GM18526 (cell line): ENCODE measurements around the gene LRIT3.

Source experiments
- POLR2A ChIP-seq: IDR thresholded peaks from 3 replicates; pipeline ENCODE4 v1.6.1; 2011; ENCODE audit not compliant: insufficient read length; ENCODE audit errors: extremely low read depth

LRIT3 gene

DNA sequence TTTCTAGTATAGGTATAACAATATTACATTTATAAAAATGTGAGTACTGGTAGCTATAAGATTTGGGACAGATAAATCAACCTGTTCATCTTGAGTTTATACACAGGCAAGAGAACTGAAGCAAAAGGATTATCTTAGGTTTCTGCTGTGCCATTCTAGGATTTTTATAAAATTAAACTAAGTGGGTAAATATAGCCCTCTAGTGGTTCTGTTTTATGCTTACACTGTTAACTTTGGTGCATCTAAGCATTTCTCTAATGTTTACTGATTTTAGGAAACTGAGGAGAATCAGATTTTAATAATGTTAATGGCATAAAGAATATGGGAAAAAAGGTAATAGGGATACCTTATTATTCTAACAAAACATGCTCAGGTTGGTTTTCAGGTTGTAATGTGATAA, 21.2 kb upstream of the LRIT3 start:
- no peak for TF ChIP-seq POLR2A

DNA sequence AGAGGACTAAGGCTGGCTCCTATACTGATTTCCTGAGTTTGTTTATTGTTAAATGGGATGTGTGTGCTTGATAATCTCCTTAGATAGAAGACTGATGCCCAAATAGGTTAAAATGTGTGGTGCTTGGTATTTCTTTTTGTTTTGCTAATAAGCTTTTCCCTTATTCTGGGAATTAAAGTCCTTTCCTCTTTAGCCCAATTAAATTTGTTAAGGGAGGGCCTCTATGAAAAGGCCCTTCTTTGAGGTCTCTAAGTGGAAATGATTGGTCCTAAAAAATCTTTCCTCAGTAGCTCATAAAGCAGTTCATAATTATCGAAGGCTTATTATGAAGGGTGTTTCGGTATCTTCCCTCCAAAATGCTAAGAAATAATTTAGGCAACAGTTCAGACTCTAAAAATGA, 20.2 kb upstream of the LRIT3 start, which contains the start of gene RRH:
Gene RRH (plus strand): TSS at position 301 of the 400 bp plus-strand sequence. CDS start 56 bp downstream, at position 357.
- TF ChIP-seq POLR2A = no peak

DNA sequence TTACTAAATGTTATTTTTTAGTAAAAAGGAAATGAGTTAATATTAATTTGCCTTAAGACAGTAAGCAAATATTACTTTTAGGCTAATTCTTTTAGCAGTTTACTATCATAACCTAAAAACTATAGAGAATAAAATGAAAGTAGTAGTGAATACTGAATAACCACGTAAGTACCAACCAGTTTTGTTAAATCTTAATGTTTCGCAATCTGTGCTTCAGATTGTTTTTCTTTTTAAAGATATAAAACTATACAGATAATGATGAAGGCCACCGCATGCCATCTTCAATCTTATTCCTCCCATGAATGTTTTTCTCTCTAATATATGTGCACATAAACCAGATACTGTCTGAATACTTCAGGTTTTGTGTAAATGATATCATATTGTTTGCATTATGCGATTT, 14.2 kb upstream of the LRIT3 start:
- no peak for TF ChIP-seq POLR2A

DNA sequence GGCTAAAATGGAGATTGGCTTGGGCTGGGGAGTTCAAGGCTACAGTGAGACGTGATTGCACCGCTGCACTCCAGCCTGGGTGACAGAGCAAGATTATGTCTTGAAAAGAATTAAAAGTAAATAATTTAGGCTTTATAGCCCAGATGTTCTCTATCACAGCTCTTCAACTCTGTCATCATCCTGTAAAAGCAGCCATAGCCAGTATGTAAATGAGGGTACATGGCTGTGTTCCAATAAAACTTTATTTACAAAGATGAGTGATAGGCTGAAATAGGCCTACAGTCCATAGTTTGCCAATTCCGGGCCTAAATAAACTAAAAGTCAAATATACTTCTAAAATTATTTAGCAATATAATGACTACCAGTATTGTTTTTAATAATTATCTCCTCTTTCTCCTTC, 10.9 kb upstream of the LRIT3 start:
- no peak for TF ChIP-seq POLR2A

DNA sequence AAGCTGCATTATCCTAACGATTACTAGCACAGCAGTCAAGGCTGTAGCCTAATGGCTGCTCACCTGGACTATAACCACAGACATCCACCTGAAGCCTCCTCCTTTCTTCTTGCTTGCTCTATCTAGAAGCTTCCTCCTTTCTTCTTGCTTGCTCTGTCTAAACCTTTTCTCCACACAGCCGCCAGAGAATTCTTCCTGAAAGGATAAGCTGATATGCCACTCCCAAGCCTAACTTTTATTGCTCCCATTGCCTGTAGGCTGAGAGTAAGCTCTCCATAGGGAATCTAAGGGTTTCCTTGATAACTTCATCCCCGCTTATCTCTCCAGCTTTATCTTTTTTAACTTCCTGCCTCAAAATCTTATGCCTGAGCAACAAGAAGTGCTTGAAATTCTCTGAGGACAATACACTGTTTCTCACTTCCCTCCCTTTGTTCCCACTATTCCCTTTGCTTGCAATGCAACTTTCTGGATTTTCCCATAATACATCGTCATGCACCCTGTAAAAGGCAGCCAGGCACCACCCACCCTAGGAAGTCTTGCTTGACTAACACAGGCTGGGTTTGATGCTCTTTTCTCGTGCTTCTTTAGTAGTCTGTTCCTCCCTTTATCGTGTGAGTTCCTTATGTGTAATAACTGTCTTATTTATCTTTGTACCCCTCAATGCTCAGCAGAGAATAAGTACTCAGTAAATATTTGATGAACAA, 1.4 kb upstream of the LRIT3 start:
- TF ChIP-seq POLR2A = no peak

DNA sequence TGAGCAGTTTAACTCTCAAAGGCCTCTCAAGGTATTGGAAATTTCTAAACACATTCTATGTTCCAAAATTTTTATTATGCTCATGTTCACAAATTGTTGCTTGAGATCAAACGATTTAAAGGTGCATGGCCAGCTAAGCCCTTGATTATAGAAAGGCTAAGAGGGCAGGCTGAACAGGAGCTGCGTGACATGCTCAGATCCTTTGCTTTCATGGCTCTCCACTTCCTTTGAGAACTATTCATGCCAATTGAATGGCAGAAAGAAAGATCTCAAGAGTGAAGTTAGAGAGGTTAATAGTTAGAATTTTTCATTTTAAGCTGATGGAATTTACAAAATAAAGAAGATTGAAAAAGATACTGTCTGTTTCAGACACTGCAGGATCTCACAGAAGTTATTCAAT, 594 bp downstream of the LRIT3 start:
- TF ChIP-seq POLR2A = no peak

DNA sequence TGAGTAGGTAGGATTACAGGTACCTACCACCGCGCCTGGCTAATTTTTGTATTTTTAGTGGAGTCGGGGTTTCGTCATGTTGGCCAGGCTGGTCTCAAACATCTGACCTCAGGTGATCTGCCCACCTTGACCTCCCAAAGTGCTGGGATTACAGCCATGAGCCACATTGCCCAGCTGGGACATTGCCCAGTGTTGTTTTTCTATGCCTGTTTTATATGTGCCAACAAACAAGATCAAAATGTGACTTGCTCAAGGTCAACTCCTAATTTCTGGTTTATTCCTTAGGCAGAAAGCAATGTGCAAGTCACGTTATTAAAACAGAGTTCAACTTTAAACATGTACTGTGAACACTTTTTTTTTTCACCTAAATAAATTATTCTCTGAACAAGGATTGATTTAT, 2.7 kb downstream of the LRIT3 start:
- no peak for TF ChIP-seq POLR2A

DNA sequence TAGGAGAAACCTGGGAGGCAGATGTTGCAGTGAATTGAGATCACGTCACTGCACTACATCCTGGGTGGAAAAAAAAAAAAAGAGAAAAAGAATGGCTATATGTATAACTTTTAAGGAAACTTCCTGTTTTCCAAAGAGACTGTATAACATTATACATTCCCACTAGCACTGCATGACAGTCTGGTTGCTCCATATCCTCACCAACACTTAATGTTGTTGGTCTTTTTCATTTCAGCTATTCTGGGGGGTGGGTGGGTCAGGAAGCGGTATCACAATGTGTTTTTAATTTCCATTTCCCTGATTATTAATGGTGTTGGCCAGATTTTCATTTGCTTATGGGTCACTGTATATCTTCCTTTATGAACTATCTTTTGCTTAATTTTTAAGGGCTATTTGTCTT, 13.4 kb downstream of the LRIT3 start:
- TF ChIP-seq POLR2A = no peak

DNA sequence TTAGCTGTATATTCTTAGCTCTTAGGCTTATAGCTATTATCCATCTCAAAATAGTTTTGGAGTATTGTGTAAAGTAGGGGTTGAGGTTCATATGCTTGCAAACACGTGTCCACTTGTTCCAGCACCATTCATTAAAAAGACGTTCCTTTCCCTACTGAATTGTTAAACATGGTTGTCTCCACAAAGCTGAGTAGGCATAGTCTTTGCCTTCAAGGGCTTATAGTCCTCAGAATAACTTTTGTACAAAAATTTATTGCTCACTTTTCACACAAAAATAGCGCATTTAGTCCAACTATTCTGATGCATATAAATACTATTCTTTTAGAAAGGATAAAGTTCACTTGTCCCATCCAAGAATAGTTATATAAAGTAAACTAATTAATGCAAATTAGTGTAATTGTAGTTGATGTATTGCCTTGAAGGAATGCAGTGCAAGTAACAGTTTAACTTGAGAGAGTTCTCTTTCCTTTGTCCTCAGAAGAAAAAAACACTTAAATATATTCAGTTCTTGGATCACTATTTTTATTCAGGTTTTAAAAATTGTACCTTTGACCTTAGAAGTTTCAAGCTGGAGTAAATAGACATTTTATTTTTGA, 14.1 kb downstream of the LRIT3 start:
- TF ChIP-seq POLR2A = no peak

DNA sequence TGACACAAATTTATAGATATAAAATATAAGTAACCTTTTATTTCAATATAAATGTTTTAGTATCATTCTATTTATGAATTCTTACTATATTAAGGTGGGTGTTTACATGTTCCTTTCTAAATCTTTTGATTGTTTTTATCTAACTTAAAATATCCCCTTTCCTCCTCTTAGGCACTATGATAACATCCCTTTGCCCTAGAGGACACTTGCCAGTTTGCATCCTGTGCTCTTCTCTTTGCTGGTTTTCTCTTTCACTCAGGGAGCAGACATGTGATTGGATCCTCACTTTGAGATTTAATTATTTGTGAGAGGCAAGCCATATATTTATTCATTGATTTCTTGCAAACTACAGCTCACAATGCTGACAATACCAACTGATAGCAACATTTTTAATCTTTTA, 16.2 kb downstream of the LRIT3 start:
- no peak for TF ChIP-seq POLR2A

DNA sequence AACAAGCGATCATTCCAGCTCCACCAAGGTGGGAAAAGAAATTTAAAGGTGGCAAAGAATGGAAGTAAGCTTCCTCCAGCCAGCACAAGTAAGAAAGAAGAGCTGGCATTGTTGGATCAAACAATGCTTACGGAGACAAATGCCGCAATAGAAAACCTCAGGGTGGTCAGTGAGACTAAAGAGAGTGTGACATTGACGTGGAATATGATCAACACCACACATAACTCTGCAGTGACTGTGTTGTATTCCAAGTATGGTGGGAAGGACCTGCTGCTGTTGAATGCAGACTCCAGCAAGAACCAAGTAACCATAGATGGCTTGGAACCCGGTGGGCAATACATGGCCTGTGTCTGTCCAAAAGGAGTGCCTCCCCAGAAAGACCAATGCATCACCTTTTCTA, 22.2 kb downstream of the LRIT3 start:
- no peak for TF ChIP-seq POLR2A

DNA sequence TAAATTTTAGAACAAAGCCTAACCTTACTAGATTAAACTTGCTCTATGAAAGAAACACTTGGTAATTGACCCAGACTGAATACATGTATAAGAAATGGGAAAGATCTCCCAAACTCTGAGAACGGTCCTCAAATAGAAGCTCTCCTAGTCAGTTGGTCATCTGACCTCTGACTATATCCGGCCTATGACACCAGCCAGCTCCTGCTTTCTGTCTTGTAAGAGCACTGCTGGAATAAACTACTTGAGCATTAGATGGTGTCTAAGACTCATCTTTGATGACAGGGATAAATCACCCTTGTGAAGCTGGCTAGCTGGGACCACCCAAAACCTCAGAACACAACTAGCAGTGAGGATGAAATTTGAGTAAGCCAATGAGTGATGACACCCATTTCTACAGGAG, 24.2 kb downstream of the LRIT3 start:
- TF ChIP-seq POLR2A = no peak

DNA sequence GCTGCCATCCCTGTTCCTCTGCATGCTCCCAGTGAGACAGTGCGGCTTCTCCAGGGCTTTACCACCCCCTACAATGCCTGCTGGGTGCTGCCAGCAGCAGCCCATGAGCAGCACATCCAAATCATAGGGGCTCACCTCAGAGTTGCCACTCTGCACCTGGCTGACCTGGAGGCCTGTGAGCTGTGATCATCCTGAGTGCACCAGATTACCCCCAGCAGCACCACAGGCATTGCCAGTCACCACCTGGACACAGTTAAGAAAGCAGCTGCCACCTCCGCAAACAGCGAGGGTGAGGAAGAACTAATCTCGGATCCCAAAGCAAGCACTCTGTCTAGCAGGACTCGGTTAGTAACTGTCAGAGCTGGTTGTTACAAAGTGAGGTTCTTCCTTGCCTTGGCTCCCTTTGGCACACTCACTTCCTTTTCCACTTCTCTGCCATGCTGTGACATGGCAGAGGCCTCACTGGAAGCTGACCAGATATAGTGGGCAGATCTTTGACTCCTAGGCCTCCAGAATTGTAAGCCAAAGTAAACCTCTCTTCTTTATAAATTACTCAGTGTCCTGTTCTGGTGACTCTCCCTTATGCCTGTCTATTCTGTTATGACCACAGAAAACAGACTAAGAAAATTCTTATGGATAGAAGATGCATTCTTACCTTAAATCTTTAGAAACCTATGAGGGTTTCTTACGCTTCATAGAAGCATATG, 25.2 kb downstream of the LRIT3 start:
- no peak for TF ChIP-seq POLR2A

DNA sequence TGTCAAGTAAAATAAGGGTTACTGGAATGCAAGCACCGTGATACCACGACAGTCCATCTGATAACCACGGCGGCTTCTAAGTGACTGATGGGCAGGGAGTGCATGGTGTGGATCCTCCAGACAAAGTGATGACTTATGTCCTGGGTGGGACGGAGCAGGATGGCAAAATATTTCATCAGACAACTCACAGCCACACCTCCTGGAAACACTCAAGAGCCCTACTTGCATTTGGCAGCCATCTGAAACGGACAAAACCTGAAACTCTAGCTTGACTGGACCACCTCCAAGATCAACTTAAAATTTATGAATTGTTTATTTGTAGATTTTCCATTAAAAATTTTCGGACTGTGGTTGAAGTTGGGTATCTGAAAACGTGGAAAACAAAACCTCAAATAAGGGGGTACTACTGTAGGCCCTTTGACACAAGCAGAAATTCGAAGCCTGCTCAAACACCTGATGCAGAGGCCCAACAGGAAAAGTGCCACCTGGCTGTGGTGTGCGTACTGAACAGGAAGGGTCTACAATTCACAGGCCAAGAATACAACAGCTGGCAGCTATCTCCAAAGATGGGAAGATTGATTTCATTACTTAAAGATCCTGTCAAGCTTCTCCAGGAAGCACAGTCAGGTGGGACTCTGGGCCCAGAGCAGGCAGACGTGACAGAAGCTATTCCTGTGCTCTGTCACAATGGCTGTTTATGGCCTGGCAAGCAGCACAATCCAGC, 26.0 kb downstream of the LRIT3 start:
- TF ChIP-seq POLR2A = no peak

DNA sequence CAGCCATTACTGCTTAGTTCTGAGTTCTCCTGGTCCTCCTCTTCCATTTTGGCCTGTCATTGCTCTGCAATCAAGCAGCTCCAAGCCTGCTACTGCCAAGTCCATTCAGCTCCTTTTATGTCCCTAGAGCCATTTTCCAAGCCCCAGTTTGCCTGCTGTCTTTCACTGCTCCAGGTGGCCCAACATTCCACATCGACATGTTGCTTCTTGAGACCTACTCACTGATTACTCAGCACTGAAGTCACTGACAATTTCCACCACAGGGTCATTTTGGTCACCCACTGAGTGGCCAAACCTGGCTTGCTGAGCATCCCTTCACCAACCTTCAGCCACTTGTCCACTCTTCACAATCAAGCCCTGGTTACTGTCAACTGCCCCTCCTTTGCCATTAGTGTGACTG, 27.2 kb downstream of the LRIT3 start:
- no peak for TF ChIP-seq POLR2A
